ENCODE measurements around the gene DPPA5.

DNA sequence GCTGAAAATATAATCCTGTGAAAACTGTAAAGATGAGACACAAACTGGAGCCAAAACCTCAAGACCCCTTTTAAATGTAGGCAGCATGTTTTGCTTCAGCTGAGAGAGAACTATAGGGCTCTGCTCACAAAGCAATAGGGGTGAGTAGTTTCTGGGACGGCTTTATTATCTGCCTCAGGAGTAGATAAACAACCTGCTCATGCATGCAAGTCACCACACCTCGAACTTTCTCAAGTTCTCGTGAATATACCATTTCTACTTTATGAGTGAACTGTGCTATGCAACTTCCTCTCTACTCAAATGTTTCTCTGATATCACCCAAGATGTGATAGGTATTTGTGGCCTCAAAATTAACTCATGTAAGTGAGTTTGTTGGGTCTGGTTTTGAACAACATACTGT is 23.1 kb upstream of the DPPA5 start:
- TF ChIP-seq CTCF (IDR thresholded peaks at IDR 0.05), result no peak
- no peak for TF ChIP-seq POLR2AphosphoS5 (IDR thresholded peaks at IDR 0.05)
- no peak for TF ChIP-seq POLR2A (IDR thresholded peaks at IDR 0.05)

Data from prostate gland (tissue), 2 donors.